Breast epithelium (tissue), 3 donors: ENCODE measurements around the gene TXNRD1.

Experiments
- POLR2A ChIP-seq: fragments of 450-650 bp; IDR thresholded peaks from one replicate; pipeline ENCODE4 v1.6.1; 2016; ENCODE audit warnings: antibody characterized with exemption, mild to moderate bottlenecking, moderate library complexity
- POLR2AphosphoS5 ChIP-seq, 3 donors: sonication (generic); formaldehyde crosslinking; IDR thresholded peaks; one replicate each; pipeline ENCODE4 v1.6.1; 2017; ENCODE audit warnings: antibody characterized with exemption in 3 of 3

- TF ChIP-seq POLR2A = no peak
- TF ChIP-seq POLR2AphosphoS5 (IDR thresholded peaks at IDR 0.05) = no peak
Observed at GRCh38 chr12:104307655-104308000, 92.0 kb downstream of the TXNRD1 start.
